Pancreas (tissue), 10 donors: Measurements from ENCODE around the gene STUM. TPM values are rescaled to one million over a fixed set of nuclear protein-coding genes. Genes with fewer than 3 reads are reported as not detected.

ENCODE experiments used
- ATAC-seq, 4 donors: fragments of 200-7000 bp; cut with Tn5 transposase; one replicate each; pipeline versions ENCODE4 v1.8.0 to v1.9.1; 2020; ENCODE audit warnings: mild to moderate bottlenecking in 4 of 4, moderate library complexity in 4 of 4
- DNase-seq, 6 donors: peaks; one replicate each; pipeline ENCODE4 v3.0.0-alpha.2; 2020
- FAIRE-seq: peaks from 2 replicates; lab custom pipeline; 2012; peaks lifted over from hg19 to GRCh38; lab: Jason Lieb, UNC
- H3K27ac ChIP-seq, 4 donors: fragments of 200-600 bp; sonication (generic); 1 replicate in 3 of 4; 2 replicates in 1 of 4; pipeline versions ENCODE4 v1.5.0 to v1.8.0; 2020
- H3K27me3 ChIP-seq, 4 donors: fragments of 200-600 bp; one replicate each; pipeline ENCODE4 v1.8.0; 2021
- H3K36me3 ChIP-seq, 3 donors: fragments of 200-600 bp; sonication (generic) in 1 of 3; one replicate each; pipeline versions ENCODE4 v1.5.0 to v1.8.0; 2020 to 2021
- H3K4me1 ChIP-seq, 3 donors: fragments of 200-600 bp; one replicate each; pipeline ENCODE4 v1.8.0; 2021
- H3K4me3 ChIP-seq, 4 donors: fragments of 200-600 bp; sonication (generic) in 2 of 4; one replicate each; pipeline versions ENCODE4 v1.5.0 to v1.8.0; 2020 to 2021
- H3K9me3 ChIP-seq, 4 donors: fragments of 200-600 bp; one replicate each; pipeline ENCODE4 v1.8.0; 2021
- CTCF ChIP-seq, 4 donors: fragments of 200-600 bp; sonication (generic) in 3 of 4; IDR thresholded peaks; one replicate each; pipeline versions ENCODE4 v1.5.0 to v1.8.0; 2021; ENCODE audit warnings: antibody characterized with exemption in 4 of 4
- WGBS, 2 donors: extraction: QIAGEN DNeasy Blood & Tissue Kit; methylation state at CpG; one replicate each; pipeline ENCODE4 v1.1.7; 2013; 5-methylcytosine and 5-hydroxymethylcytosine counted together
- intact Hi-C, 3 donors: fragments of 100-400 bp; cut with DNase I; formaldehyde crosslinking; loops; one replicate each; pipeline versions ENCODE4 v1.11.1 to v1.14.2; 2022
- polyA plus RNA-seq, 2 donors: library from polyadenylated mRNA; stranded (reverse); fragments of 200-250 nt; gene quantifications; one replicate each; pipeline ENCODE4 v1.2.3, GENCODE V29; 2013
- total RNA-seq, 6 donors: library from RNA; stranded (reverse); fragmentation: NEBNext Ultra II Directional in 4 of 6; extraction: Animal tissue kit (Norgen Biotek cat#: 25700) in 4 of 6; gene quantifications; one replicate each; pipeline versions ENCODE4 v1.2.1 to v1.2.4, GENCODE V29; 2021 to 2023
- donor health status: healthy with polysubstance abuse.
- donor health status: DM: no; HTN: no; CAD: no; lungs with moderate emphysema.
- donor health status: DM: no; HTN: no; CAD: no.
- donor health status: control.
- donor health status: control.
- donor health status: Bipolar disorder and iron deficiency.
- donor health status: DM: yes; HTN: yes; CAD: no.
- donor health status: DM: no; HTN: no; CAD: no.
- donor health status: DM: no; HTN: no; CAD: no.
- donor health status: DM: yes; HTN: yes; CAD: no.

STUM gene
- total and polyA plus RNA-seq, 8 donors = 0.32 to 1.2 (median 0.56) TPM

- ATAC-seq = no peak
- peak in 2 of 6 donors; percentile 10 to 45 for DNase-seq
- H3K27ac ChIP-seq = no peak overlapping the region
- intact Hi-C loops = no loop called here
- no peak overlapping the region for H3K4me3 ChIP-seq
- 68 to 70% methylated on average over 12 of the region's 12 CpGs for WGBS, 2 donors
- no peaks in the 10 kb centered on the region for H3K9me3 ChIP-seq
- TF ChIP-seq CTCF (IDR thresholded peaks at IDR 0.05) = no peak
- H3K4me1 ChIP-seq = peaks cover 8 to 12% (median 10%) of the 10 kb centered on the region in 3 donors
- FAIRE-seq = no peak
- no peaks in the 10 kb centered on the region for H3K27me3 ChIP-seq
- peaks cover 0 to 14% (median 0%) of the 10 kb centered on the region in 3 donors for H3K36me3 ChIP-seq
Measured at GRCh38 chr1:226651041-226651731, 102.6 kb downstream of the STUM start.

- Histone ChIP-seq H3K27ac (no peak overlapping the region), H3K4me3 (no peak overlapping the region), H3K27me3 (no peaks in the 10 kb centered on the region), H3K4me1 (peaks cover 14 to 17% (median 16%) of the 10 kb centered on the region in 3 donors), H3K36me3 (peaks cover 0 to 11% (median 0%) of the 10 kb centered on the region in 3 donors), H3K9me3 (no peaks in the 10 kb centered on the region)
- ATAC-seq (no peak), FAIRE-seq (no peak), DNase-seq (peak in 2 of 6 donors; percentile 3 to 25)
- 81 to 94% methylated on average over 4 of the region's 4 CpGs for WGBS, 2 donors
- TF ChIP-seq CTCF (IDR thresholded peaks at IDR 0.05) = no peak
- intact Hi-C loops = no loop called here
Measured at GRCh38 chr1:226651732-226652105, 103.2 kb downstream of the STUM start.

GRCh38 chr1:226652613-226653012 lies 104.0 kb downstream of the STUM start:
- Histone ChIP-seq H3K27ac (no peak overlapping the region), H3K4me3 (no peak overlapping the region), H3K9me3 (no peaks in the 10 kb centered on the region), H3K36me3 (peaks cover 0 to 6% (median 0%) of the 10 kb centered on the region in 3 donors), H3K4me1 (peaks cover 23 to 25% (median 24%) of the 10 kb centered on the region in 3 donors), H3K27me3 (no peaks in the 10 kb centered on the region)
- no peak for FAIRE-seq
- TF ChIP-seq CTCF (IDR thresholded peaks at IDR 0.05) = no peak
- WGBS, 2 donors = 92 to 94% methylated on average over 6 of the region's 6 CpGs
- intact Hi-C loops = no loop called here
- no peak for ATAC-seq
- DNase-seq = peak in 2 of 6 donors; percentile 14 to 39

GRCh38 chr1:226653311-226653921 lies 104.9 kb downstream of the STUM start:
- ATAC-seq (no peak), FAIRE-seq (no peak), DNase-seq (peak in 2 of 6 donors; percentile 9 to 36)
- H3K9me3 ChIP-seq = no peaks in the 10 kb centered on the region
- H3K4me1 ChIP-seq = peaks cover 31% of the 10 kb centered on the region in 3 donors
- no peak overlapping the region for H3K27ac ChIP-seq
- TF ChIP-seq CTCF (IDR thresholded peaks at IDR 0.05) = no peak
- intact Hi-C loops = no loop called here
- H3K36me3 ChIP-seq = no peaks in the 10 kb centered on the region
- WGBS, 2 donors = 89 to 90% methylated on average over 11 of the region's 11 CpGs
- H3K4me3 ChIP-seq = no peak overlapping the region
- no peaks in the 10 kb centered on the region for H3K27me3 ChIP-seq
